IPS-18c (cell line): ENCODE measurements around the gene P2RY14.

Experiments
- H3K4me3 ChIP-seq: 2 replicates; pipeline ENCODE4 v1.7.0; 2013; ENCODE audit warnings: low read depth, mild to moderate bottlenecking, low read length, moderate library complexity; ENCODE audit not compliant: insufficient read depth
- H3K9me3 ChIP-seq: one replicate; pipeline ENCODE4 v1.6.1; 2013; ENCODE audit warnings: mild to moderate bottlenecking, low read length, moderate library complexity; ENCODE audit not compliant: control insufficient read depth, insufficient read depth

The P2RY14 gene

GRCh38 chr3:151306168-151306810, 27.9 kb upstream of the P2RY14 start:
- Histone ChIP-seq H3K4me3 (no peak overlapping the region), H3K9me3 (no peaks in the 10 kb centered on the region)

- H3K4me3 ChIP-seq, result no peak overlapping the region
- H3K9me3 ChIP-seq, result no peaks in the 10 kb centered on the region
These were observed 27.4 kb upstream of the P2RY14 start for GRCh38 chr3:151305775-151306151.

GRCh38 chr3:151305060-151305774, 26.9 kb upstream of the P2RY14 start:
- H3K4me3 ChIP-seq, result no peak overlapping the region
- H3K9me3 ChIP-seq, result no peaks in the 10 kb centered on the region

GRCh38 chr3:151303751-151304150, 25.4 kb upstream of the P2RY14 start:
- Histone ChIP-seq H3K9me3 (no peaks in the 10 kb centered on the region), H3K4me3 (no peak overlapping the region)

GRCh38 chr3:151301787-151302186, 23.4 kb upstream of the P2RY14 start:
- no peak overlapping the region for H3K4me3 ChIP-seq
- no peaks in the 10 kb centered on the region for H3K9me3 ChIP-seq

GRCh38 chr3:151300539-151300938, 22.2 kb upstream of the P2RY14 start:
- no peaks in the 10 kb centered on the region for H3K9me3 ChIP-seq
- H3K4me3 ChIP-seq, result no peak overlapping the region

GRCh38 chr3:151299006-151299405, 20.7 kb upstream of the P2RY14 start:
- H3K9me3 ChIP-seq, result no peaks in the 10 kb centered on the region
- no peak overlapping the region for H3K4me3 ChIP-seq

GRCh38 chr3:151297429-151297828, 19.1 kb upstream of the P2RY14 start:
- H3K4me3 ChIP-seq, result no peak overlapping the region
- no peaks in the 10 kb centered on the region for H3K9me3 ChIP-seq

GRCh38 chr3:151296226-151296625, 17.9 kb upstream of the P2RY14 start:
- Histone ChIP-seq H3K9me3 (no peaks in the 10 kb centered on the region), H3K4me3 (no peak overlapping the region)

- Histone ChIP-seq H3K9me3 (no peaks in the 10 kb centered on the region), H3K4me3 (no peak overlapping the region)
These were observed 14.8 kb upstream of the P2RY14 start for GRCh38 chr3:151293127-151293526.

- Histone ChIP-seq H3K4me3 (no peak overlapping the region), H3K9me3 (no peaks in the 10 kb centered on the region)
These were observed 12.3 kb upstream of the P2RY14 start for GRCh38 chr3:151290673-151291072.

- Histone ChIP-seq H3K4me3 (no peak overlapping the region), H3K9me3 (no peaks in the 10 kb centered on the region)
These were observed 11.1 kb upstream of the P2RY14 start for GRCh38 chr3:151289445-151289844.

GRCh38 chr3:151285940-151286339, 7.6 kb upstream of the P2RY14 start:
- H3K4me3 ChIP-seq, result no peak overlapping the region
- no peaks in the 10 kb centered on the region for H3K9me3 ChIP-seq

- Histone ChIP-seq H3K4me3 (no peak overlapping the region), H3K9me3 (no peaks in the 10 kb centered on the region)
These were observed 5.6 kb upstream of the P2RY14 start for GRCh38 chr3:151283907-151284461.

- no peaks in the 10 kb centered on the region for H3K9me3 ChIP-seq
- H3K4me3 ChIP-seq, result no peak overlapping the region
These were observed 5.0 kb upstream of the P2RY14 start for GRCh38 chr3:151283387-151283786.

GRCh38 chr3:151282921-151283320, 4.6 kb upstream of the P2RY14 start:
- H3K9me3 ChIP-seq, result no peaks in the 10 kb centered on the region
- no peak overlapping the region for H3K4me3 ChIP-seq

GRCh38 chr3:151281671-151282324, 3.5 kb upstream of the P2RY14 start:
- Histone ChIP-seq H3K9me3 (no peaks in the 10 kb centered on the region), H3K4me3 (no peak overlapping the region)

GRCh38 chr3:151276687-151277042, 1.7 kb downstream of the P2RY14 start:
- Histone ChIP-seq H3K4me3 (no peak overlapping the region), H3K9me3 (no peaks in the 10 kb centered on the region)
